Suprapubic skin (tissue), 4 donors: ENCODE measurements around the gene SEC14L3.

Experiments
- EP300 ChIP-seq: sonication (generic); formaldehyde crosslinking; IDR thresholded peaks from one replicate; pipeline ENCODE4 v1.6.1; 2017; ENCODE audit warnings: antibody characterized with exemption
- POLR2A ChIP-seq, 2 donors: fragments of 450-650 bp; IDR thresholded peaks; one replicate each; pipeline ENCODE4 v1.6.1; 2017; ENCODE audit warnings: antibody characterized with exemption in 2 of 2, mild to moderate bottlenecking in 2 of 2, moderate library complexity in 2 of 2
- POLR2AphosphoS5 ChIP-seq, 3 donors: sonication (generic); formaldehyde crosslinking; IDR thresholded peaks; one replicate each; pipeline ENCODE4 v1.6.1; 2017; ENCODE audit warnings: antibody characterized with exemption in 3 of 3
- TF ChIP-seq, protein P1 (sequence below), 2 donors: fragments of 200-600 bp in 1 of 2; fragments of 450-650 bp in 1 of 2; sonication (generic) in 1 of 2; IDR thresholded peaks; one replicate each; pipeline ENCODE4 v1.5.1; 2016 to 2019; ENCODE audit warnings: antibody characterized with exemption in 2 of 2, mild to moderate bottlenecking in 1 of 2, moderate library complexity in 1 of 2

DNA sequence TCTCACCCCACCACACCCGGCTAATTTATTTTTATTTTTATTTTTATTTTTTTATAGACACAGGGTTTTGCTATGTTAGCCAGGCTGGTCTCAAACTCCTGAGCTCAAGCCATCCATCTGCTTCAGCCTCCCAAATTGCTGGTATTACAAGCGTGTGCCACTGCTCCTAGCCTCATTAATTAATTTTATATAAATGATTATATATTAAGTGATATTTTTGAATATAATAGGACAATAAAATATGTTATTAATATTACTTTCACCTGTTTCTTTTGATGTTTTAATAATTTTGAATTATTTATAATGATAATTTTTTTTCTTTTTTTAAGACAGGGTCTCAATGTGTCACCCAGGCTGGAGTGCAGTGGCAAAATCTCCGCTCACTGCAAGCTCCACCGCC lies 35.9 kb upstream of the SEC14L3 start:
- TF ChIP-seq, protein P1, sequence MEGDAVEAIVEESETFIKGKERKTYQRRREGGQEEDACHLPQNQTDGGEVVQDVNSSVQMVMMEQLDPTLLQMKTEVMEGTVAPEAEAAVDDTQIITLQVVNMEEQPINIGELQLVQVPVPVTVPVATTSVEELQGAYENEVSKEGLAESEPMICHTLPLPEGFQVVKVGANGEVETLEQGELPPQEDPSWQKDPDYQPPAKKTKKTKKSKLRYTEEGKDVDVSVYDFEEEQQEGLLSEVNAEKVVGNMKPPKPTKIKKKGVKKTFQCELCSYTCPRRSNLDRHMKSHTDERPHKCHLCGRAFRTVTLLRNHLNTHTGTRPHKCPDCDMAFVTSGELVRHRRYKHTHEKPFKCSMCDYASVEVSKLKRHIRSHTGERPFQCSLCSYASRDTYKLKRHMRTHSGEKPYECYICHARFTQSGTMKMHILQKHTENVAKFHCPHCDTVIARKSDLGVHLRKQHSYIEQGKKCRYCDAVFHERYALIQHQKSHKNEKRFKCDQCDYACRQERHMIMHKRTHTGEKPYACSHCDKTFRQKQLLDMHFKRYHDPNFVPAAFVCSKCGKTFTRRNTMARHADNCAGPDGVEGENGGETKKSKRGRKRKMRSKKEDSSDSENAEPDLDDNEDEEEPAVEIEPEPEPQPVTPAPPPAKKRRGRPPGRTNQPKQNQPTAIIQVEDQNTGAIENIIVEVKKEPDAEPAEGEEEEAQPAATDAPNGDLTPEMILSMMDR (IDR thresholded peaks at IDR 0.05): no peak
- TF ChIP-seq POLR2A (IDR thresholded peaks at IDR 0.05) (no peak), POLR2AphosphoS5 (IDR thresholded peaks at IDR 0.05) (no peak), EP300 (no peak)
